ENCODE results near the gene LIFR. TPM values are rescaled to one million over a fixed set of nuclear protein-coding genes. Genes with fewer than 3 reads are reported as not detected.

LIFR gene
- polyA plus RNA-seq, 1 donor from 2014 or later, result 5.8 TPM

DNA sequence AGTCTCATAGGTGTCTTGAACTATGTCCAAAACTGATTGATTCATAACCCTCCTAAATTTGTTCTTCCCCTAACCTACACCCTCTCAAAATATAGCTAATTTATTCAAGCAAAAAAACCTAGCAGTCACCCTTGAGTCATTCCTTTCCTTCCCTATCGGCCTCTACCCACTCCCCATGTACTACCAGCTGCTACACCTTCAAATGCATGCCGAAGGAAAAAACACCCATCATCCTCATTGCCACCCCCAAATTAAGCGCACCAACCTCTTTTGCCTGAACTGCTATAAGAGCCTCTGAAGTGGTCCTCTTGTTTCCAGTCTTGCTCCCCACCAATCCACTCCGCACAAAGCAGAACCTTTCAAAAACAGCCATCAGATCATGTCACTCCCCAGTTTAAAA is 12.6 kb downstream of the LIFR start:
- Histone ChIP-seq H3F3A (ENCODE audit: insufficient read depth, low read length, poor library complexity, severe bottlenecking) (no peaks in the 10 kb centered on the region), H2AFZ (ENCODE audit: low read depth, low read length) (no peak overlapping the region), H3K9ac (ENCODE audit: low read length) (no peak overlapping the region), H3K27ac (ENCODE audit: low read length) (no peak overlapping the region), H3K9me3 (ENCODE audit: low read length) (no peaks in the 10 kb centered on the region), H3K27me3 (ENCODE audit: insufficient read depth, low read depth, low read length) (no peaks in the 10 kb centered on the region), H3K4me2 (ENCODE audit: low read length) (no peak overlapping the region), H4K20me1 (ENCODE audit: insufficient read depth) (no peaks in the 10 kb centered on the region), H3K4me3 (ENCODE audit: low read length) (no peak overlapping the region), H3K79me2 (replicated peaks; ENCODE audit: insufficient read depth, low read length) (no peaks in the 10 kb centered on the region), H3K9me2 (ENCODE audit: insufficient read depth, low read length) (no peaks in the 10 kb centered on the region), H3K36me3 (ENCODE audit: insufficient read depth, low read length) (no peaks in the 10 kb centered on the region)
- TF ChIP-seq EP300 (conservative IDR thresholded peaks at IDR 0.05; ENCODE audit: poor library complexity, severe bottlenecking) (no peak), RAD21 (conservative IDR thresholded peaks at IDR 0.05) (no peak), CTCF (IDR thresholded peaks at IDR 0.05; ENCODE audit: poor library complexity, severe bottlenecking) (no peak), EZH2 (IDR thresholded peaks at IDR 0.05; ENCODE audit: borderline replicate concordance, insufficient read depth, low read length, poor library complexity, severe bottlenecking) (no peak), POLR2AphosphoS5 (IDR thresholded peaks at IDR 0.05) (no peak), SMC3 (conservative IDR thresholded peaks at IDR 0.05; ENCODE audit: poor library complexity) (no peak)
- TF ChIP-seq, protein P1, sequence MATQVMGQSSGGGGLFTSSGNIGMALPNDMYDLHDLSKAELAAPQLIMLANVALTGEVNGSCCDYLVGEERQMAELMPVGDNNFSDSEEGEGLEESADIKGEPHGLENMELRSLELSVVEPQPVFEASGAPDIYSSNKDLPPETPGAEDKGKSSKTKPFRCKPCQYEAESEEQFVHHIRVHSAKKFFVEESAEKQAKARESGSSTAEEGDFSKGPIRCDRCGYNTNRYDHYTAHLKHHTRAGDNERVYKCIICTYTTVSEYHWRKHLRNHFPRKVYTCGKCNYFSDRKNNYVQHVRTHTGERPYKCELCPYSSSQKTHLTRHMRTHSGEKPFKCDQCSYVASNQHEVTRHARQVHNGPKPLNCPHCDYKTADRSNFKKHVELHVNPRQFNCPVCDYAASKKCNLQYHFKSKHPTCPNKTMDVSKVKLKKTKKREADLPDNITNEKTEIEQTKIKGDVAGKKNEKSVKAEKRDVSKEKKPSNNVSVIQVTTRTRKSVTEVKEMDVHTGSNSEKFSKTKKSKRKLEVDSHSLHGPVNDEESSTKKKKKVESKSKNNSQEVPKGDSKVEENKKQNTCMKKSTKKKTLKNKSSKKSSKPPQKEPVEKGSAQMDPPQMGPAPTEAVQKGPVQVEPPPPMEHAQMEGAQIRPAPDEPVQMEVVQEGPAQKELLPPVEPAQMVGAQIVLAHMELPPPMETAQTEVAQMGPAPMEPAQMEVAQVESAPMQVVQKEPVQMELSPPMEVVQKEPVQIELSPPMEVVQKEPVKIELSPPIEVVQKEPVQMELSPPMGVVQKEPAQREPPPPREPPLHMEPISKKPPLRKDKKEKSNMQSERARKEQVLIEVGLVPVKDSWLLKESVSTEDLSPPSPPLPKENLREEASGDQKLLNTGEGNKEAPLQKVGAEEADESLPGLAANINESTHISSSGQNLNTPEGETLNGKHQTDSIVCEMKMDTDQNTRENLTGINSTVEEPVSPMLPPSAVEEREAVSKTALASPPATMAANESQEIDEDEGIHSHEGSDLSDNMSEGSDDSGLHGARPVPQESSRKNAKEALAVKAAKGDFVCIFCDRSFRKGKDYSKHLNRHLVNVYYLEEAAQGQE (IDR thresholded peaks at IDR 0.05; ENCODE audit: borderline replicate concordance), result no peak

- H4K20me1 ChIP-seq (ENCODE audit: insufficient read depth), result no peaks in the 10 kb centered on the region
- TF ChIP-seq CTCF (IDR thresholded peaks at IDR 0.05; ENCODE audit: poor library complexity, severe bottlenecking), result no peak
- no peak for TF ChIP-seq EZH2 (IDR thresholded peaks at IDR 0.05; ENCODE audit: borderline replicate concordance, insufficient read depth, low read length, poor library complexity, severe bottlenecking)
- TF ChIP-seq RAD21 (conservative IDR thresholded peaks at IDR 0.05), result no peak
- no peak for TF ChIP-seq POLR2AphosphoS5 (IDR thresholded peaks at IDR 0.05)
- TF ChIP-seq MXI1 (conservative IDR thresholded peaks at IDR 0.05; ENCODE audit: poor library complexity, severe bottlenecking), result no peak
- TF ChIP-seq TAF1 (IDR thresholded peaks at IDR 0.05; ENCODE audit: low read depth), result no peak
- TF ChIP-seq, protein P1 (IDR thresholded peaks at IDR 0.05; ENCODE audit: borderline replicate concordance), result no peak
- TF ChIP-seq SMC3 (conservative IDR thresholded peaks at IDR 0.05; ENCODE audit: poor library complexity), result no peak
- no peak for TF ChIP-seq EP300 (conservative IDR thresholded peaks at IDR 0.05; ENCODE audit: poor library complexity, severe bottlenecking)
- no peak overlapping the region for H3K9ac ChIP-seq (ENCODE audit: low read length)
- H3K36me3 ChIP-seq (ENCODE audit: insufficient read depth, low read length), result no peaks in the 10 kb centered on the region
- no peaks in the 10 kb centered on the region for H3F3A ChIP-seq (ENCODE audit: insufficient read depth, low read length, poor library complexity, severe bottlenecking)
- no peaks in the 10 kb centered on the region for H3K27me3 ChIP-seq (ENCODE audit: insufficient read depth, low read depth, low read length)
- H3K9me2 ChIP-seq (ENCODE audit: insufficient read depth, low read length), result no peaks in the 10 kb centered on the region
- no peak overlapping the region for H3K4me2 ChIP-seq (ENCODE audit: low read length)
- H3K79me2 ChIP-seq (replicated peaks; ENCODE audit: insufficient read depth, low read length), result no peaks in the 10 kb centered on the region
- no peak overlapping the region for H3K27ac ChIP-seq (ENCODE audit: low read length)
- H3K9me3 ChIP-seq (ENCODE audit: low read length), result no peaks in the 10 kb centered on the region
- no peak overlapping the region for H3K4me3 ChIP-seq (ENCODE audit: low read length)
- no peak overlapping the region for H2AFZ ChIP-seq (ENCODE audit: low read depth, low read length)
These were observed 13.4 kb downstream of the LIFR start for GRCh38 chr5:38543074-38543473.

Data from neural cell (in vitro differentiated cells).